Measurements from ENCODE around the gene XRCC1. TPM values are rescaled to one million over a fixed set of nuclear protein-coding genes. Genes with fewer than 3 reads are reported as not detected.

Gene XRCC1
- total RNA-seq, 1 donor from 2014 or later = 14.6 TPM

DNA sequence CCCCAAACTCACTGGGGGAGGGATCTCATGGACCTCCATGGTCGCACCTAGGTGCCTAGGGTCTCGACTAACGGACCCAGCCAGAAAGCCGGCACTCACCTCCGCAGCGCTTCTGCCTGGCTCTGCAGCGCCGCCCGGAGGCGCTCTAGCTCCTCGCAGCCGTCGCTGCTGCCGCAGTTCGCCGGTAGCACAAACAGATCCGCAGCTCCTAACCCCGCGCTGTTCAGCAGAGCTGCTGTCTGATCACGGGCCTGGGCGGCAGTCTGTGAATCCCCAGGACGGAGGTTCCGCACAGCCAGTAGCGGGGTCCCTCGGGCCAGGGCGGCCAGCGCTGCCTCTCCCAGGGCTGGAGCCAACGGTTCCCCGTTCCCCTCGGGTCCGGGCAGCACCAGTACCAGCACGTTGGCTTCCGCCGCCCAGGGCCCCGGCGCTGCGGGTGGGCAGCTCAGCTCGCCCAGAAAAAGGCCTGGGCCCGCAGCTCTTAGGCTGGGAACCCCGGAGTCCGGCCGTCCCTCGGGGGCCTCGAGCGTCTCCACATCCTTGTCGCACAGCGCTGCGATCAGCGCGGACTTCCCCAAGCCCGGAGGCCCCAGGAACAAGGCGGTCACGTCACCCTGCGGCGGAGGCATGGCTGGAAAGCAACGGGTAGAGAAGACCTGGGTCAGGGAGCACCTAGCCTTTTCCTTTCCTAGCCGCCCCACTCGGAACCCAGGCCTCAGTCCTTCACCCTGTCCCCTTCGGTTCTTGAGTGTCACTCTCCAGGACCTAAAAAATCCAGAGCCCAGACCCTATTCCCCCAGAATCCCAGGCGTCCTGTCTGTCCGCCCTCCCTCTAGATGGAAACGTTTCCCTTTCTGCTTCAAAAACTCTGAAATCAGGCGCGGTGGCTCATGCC, 19.6 kb upstream of the XRCC1 start:
- Histone ChIP-seq H3K79me2 (ENCODE audit: insufficient read depth, low read length) (peaks cover 73% of the 10 kb centered on the region), H3K27me3 (ENCODE audit: insufficient read depth, low read length) (no peaks in the 10 kb centered on the region), H3K9ac (ENCODE audit: low read length) (peak overlapping the region; percentile 87), H3K4me3 (ENCODE audit: insufficient read depth, low read depth, low read length) (peak overlapping the region; percentile 85), H2AFZ (ENCODE audit: low read depth, low read length) (peak overlapping the region; percentile 31), H3K27ac (ENCODE audit: low read depth, low read length) (peak overlapping the region; percentile 99), H4K20me1 (ENCODE audit: insufficient read depth, low read length) (peaks cover 34% of the 10 kb centered on the region), H3K9me3 (ENCODE audit: insufficient read depth, low read depth, low read length) (no peaks in the 10 kb centered on the region), H3K36me3 (ENCODE audit: insufficient read depth, low read length) (peaks cover 5% of the 10 kb centered on the region), H3K4me1 (ENCODE audit: insufficient read depth, low read length) (peaks cover 28% of the 10 kb centered on the region), H3K4me2 (ENCODE audit: low read length) (peak overlapping the region; percentile 90)
- H3K36me3 Mint-ChIP-seq (ENCODE audit: low read depth, unreplicated experiment) = peaks cover 7% of the 10 kb centered on the region
- DNase-seq (ENCODE audit: low read depth) (peak; percentile 33), FAIRE-seq (no peak)
- H3K4me3 Mint-ChIP-seq (ENCODE audit: unreplicated experiment) = peak overlapping the region; percentile 100
- peak overlapping the region; percentile 100 for H3K27ac Mint-ChIP-seq (ENCODE audit: unreplicated experiment)
- TF ChIP-seq EZH2 (IDR thresholded peaks at IDR 0.05; ENCODE audit: insufficient read depth, low read length) = no peak
- TF ChIP-seq, protein P1, sequence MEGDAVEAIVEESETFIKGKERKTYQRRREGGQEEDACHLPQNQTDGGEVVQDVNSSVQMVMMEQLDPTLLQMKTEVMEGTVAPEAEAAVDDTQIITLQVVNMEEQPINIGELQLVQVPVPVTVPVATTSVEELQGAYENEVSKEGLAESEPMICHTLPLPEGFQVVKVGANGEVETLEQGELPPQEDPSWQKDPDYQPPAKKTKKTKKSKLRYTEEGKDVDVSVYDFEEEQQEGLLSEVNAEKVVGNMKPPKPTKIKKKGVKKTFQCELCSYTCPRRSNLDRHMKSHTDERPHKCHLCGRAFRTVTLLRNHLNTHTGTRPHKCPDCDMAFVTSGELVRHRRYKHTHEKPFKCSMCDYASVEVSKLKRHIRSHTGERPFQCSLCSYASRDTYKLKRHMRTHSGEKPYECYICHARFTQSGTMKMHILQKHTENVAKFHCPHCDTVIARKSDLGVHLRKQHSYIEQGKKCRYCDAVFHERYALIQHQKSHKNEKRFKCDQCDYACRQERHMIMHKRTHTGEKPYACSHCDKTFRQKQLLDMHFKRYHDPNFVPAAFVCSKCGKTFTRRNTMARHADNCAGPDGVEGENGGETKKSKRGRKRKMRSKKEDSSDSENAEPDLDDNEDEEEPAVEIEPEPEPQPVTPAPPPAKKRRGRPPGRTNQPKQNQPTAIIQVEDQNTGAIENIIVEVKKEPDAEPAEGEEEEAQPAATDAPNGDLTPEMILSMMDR (IDR thresholded peaks at IDR 0.05; ENCODE audit: insufficient read depth, low read depth, low read length) = peak; percentile 81
- peaks cover 20% of the 10 kb centered on the region for H3K4me1 Mint-ChIP-seq (ENCODE audit: low read depth, unreplicated experiment)
- H3K9me3 Mint-ChIP-seq (ENCODE audit: unreplicated experiment) = no peaks in the 10 kb centered on the region
- no peaks in the 10 kb centered on the region for H3K27me3 Mint-ChIP-seq (ENCODE audit: low read depth, unreplicated experiment)

DNA sequence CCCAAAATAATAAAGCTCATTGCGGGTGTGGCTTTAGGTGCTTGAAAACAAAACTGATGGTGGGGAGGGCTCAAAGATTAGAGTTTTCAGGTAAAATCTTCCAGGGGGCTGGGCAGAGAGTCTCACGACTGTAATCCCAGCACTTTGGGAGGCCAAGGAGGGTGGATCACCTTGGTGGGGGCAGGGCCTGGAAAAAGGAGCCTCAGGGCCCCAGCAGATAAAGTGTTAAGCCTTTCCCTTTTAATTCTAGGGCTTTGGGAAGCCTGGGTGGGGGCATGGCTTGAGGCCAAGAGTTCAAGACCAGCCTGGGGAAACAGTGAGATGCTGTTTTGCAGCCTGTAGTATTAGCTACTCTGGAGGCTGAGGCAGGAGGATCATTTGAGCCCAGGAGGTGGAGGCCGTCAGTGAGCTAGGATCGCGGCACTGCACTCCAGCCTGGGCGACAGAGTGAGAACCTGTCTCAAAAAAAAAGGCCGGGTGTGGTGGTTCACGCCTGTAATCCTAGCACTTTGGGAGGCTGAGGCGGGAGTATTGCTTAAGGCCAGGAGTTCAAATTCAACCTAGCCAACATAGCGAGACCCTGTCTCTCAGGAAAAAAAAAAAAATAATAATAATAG, 18.9 kb upstream of the XRCC1 start:
- H3K9me3 ChIP-seq (ENCODE audit: insufficient read depth, low read depth, low read length) = no peaks in the 10 kb centered on the region
- peak overlapping the region; percentile 90 for H3K4me2 ChIP-seq (ENCODE audit: low read length)
- no peak for DNase-seq (ENCODE audit: low read depth)
- peaks cover 7% of the 10 kb centered on the region for H3K36me3 ChIP-seq (ENCODE audit: insufficient read depth, low read length)
- Mint-ChIP-seq H3K4me3 (ENCODE audit: unreplicated experiment) (peak overlapping the region; percentile 100), H3K9me3 (ENCODE audit: unreplicated experiment) (no peaks in the 10 kb centered on the region), H3K36me3 (ENCODE audit: low read depth, unreplicated experiment) (peaks cover 8% of the 10 kb centered on the region), H3K4me1 (ENCODE audit: low read depth, unreplicated experiment) (peaks cover 20% of the 10 kb centered on the region), H3K27ac (ENCODE audit: unreplicated experiment) (no peak overlapping the region), H3K27me3 (ENCODE audit: low read depth, unreplicated experiment) (no peaks in the 10 kb centered on the region)
- H4K20me1 ChIP-seq (ENCODE audit: insufficient read depth, low read length) = peaks cover 39% of the 10 kb centered on the region
- peak overlapping the region; percentile 85 for H3K4me3 ChIP-seq (ENCODE audit: insufficient read depth, low read depth, low read length)
- FAIRE-seq = no peak
- H3K9ac ChIP-seq (ENCODE audit: low read length) = peak overlapping the region; percentile 87
- H2AFZ ChIP-seq (ENCODE audit: low read depth, low read length) = no peak overlapping the region
- H3K27me3 ChIP-seq (ENCODE audit: insufficient read depth, low read length) = no peaks in the 10 kb centered on the region
- H3K27ac ChIP-seq (ENCODE audit: low read depth, low read length) = no peak overlapping the region
- H3K79me2 ChIP-seq (ENCODE audit: insufficient read depth, low read length) = peaks cover 75% of the 10 kb centered on the region
- H3K4me1 ChIP-seq (ENCODE audit: insufficient read depth, low read length) = peaks cover 28% of the 10 kb centered on the region
- no peak for TF ChIP-seq EZH2 (IDR thresholded peaks at IDR 0.05; ENCODE audit: insufficient read depth, low read length)
- TF ChIP-seq, protein P1 (IDR thresholded peaks at IDR 0.05; ENCODE audit: insufficient read depth, low read depth, low read length) = no peak
